GM12874 (cell line): ENCODE measurements around the gene VDAC2.
A peak's percentile ranks its signal among the peaks of the same experiment; 100 is the strongest.

Experiments used
- TF ChIP-seq, protein P1 (sequence below): IDR thresholded peaks from 2 replicates; pipeline ENCODE4 v1.5.1; 2011; ENCODE audit warnings: low read depth, mild to moderate bottlenecking, control low read depth, low read length, moderate library complexity; ENCODE audit not compliant: insufficient read depth

The VDAC2 gene

GRCh38 chr10:75230600-75231038, 20.0 kb downstream of the VDAC2 start:
- TF ChIP-seq, protein P1, sequence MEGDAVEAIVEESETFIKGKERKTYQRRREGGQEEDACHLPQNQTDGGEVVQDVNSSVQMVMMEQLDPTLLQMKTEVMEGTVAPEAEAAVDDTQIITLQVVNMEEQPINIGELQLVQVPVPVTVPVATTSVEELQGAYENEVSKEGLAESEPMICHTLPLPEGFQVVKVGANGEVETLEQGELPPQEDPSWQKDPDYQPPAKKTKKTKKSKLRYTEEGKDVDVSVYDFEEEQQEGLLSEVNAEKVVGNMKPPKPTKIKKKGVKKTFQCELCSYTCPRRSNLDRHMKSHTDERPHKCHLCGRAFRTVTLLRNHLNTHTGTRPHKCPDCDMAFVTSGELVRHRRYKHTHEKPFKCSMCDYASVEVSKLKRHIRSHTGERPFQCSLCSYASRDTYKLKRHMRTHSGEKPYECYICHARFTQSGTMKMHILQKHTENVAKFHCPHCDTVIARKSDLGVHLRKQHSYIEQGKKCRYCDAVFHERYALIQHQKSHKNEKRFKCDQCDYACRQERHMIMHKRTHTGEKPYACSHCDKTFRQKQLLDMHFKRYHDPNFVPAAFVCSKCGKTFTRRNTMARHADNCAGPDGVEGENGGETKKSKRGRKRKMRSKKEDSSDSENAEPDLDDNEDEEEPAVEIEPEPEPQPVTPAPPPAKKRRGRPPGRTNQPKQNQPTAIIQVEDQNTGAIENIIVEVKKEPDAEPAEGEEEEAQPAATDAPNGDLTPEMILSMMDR: peak; percentile 88

- TF ChIP-seq, protein P1: no peak
Observed at GRCh38 chr10:75231672-75232581, 21.3 kb downstream of the VDAC2 start.

DNA sequence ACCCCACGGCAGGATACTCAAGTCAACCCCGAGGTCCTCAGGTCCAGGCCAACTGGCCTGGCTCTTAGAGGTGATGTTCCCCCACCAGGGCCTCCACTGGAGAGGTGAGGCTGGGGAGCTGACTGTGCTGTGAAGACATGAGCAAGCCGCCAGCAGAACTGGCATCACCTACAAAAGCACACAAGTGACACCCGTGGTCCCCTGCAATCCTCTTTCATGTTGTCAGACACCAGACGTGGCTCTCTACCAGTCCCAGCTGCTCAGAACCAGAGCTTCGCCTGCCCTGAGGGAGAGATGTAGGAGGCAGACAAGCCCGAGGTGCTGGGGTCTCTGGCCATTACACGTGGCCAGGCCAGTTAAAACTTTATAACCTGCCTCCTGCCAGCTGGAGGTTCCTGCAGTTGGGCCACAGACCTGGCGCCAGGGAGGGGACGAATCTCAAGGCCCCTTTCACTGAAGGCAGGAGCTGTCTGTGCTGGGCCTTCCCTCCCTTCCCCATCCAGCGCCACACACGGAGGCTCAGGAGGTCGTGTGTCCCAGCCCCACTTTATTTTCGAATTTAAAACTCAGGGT, 22.9 kb downstream of the VDAC2 start:
- TF ChIP-seq, protein P1: no peak

DNA sequence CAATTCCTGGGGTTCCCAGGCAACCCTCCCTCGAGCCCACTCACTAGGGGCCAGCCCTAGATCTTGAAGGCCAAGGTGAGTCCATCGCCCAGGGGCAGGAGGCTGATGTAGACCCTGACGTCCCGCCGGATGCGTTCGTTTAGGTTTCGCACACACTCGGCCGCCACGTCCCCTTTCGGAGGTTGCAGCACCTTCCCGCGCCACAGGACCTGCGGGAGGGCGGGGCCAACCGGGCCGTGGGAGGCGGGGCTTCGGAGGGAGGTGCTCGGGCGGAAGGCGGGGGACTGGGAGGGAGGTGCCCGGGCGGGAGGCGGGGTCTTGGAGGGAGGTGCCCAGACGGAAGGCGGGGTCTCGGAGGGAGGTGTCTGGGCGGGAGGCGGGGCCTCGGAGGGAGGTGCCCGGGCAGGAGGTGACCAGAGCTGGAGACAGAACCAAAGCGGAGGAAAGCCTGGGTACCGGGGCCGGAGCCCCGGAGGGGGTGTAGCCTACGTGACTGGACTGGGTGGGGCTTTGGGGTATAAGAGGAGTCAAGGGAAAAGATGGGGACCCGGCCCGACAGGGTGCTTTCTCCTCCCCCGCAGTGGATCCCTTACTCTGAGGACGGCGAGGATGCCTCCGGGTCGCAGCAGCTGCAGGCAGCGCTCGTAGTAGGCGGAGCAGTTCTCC, 23.6 kb downstream of the VDAC2 start:
- TF ChIP-seq, protein P1: no peak

GRCh38 chr10:75234683-75235374, 24.2 kb downstream of the VDAC2 start:
- TF ChIP-seq, protein P1: peak; percentile 30; the same call in 1 of the 2 replicates

- TF ChIP-seq, protein P1: peak; percentile 100
Observed at GRCh38 chr10:75235375-75236177, 25.0 kb downstream of the VDAC2 start, which contains the start of gene COMTD1. COMTD1 (minus strand) TSS chr10:75235957; CDS start chr10:75235928, 29 bp downstream.
